HCT116 (cell line): ENCODE data around the gene LRP1. TPM values are rescaled to one million over a fixed set of nuclear protein-coding genes. Genes with fewer than 3 reads are reported as not detected.

Source experiments
- ATAC-seq: fragments of 200-7000 bp; cut with Tn5 transposase; 2 replicates; pipeline ENCODE4 v1.9.1; 2020; ENCODE audit warnings: mild to moderate bottlenecking, moderate library complexity
- BruUV-seq: library from RNA; stranded (reverse); fragments of 400-500 nt; replicated peaks from 2 replicates; lab custom pipeline; 2021; lab: Mats Ljungman, UMichigan
- CTCF ChIA-PET: fragments of 300-600 bp; sonication (Branson Sonifier 250); formaldehyde crosslinking; loops from one replicate; lab custom pipeline; 2021; ENCODE audit warnings: antibody characterized with exemption; lab: Charles Lee
- POLR2A ChIA-PET: fragments of 300-600, 350-600 bp; sonication (Branson Sonifier 250); formaldehyde crosslinking; loops from one replicate; lab custom pipeline; 2021; ENCODE audit warnings: antibody characterized with exemption; lab: Charles Lee
- RAD21 ChIA-PET, 2 experiments: fragments of 300-600 bp; sonication (Branson Sonifier 250); formaldehyde crosslinking; loops; one replicate each; lab custom pipeline; 2023; ENCODE audit warnings: low total read pairs in 2 of 2; ENCODE audit not compliant: uncharacterized antibody in 2 of 2, unreplicated experiment in 2 of 2, low non-redundant PET in 1 of 2; lab: Charles Lee
- DNase-seq: peaks from one replicate; pipeline ENCODE4 v3.0.0-alpha.2; 2010; ENCODE audit warnings: low read depth, low spot score
- H2AFZ ChIP-seq: fragments of 200-600 bp; shearing (Covaris generic), sonication (generic); 2 replicates; pipeline ENCODE4 v1.6.1; 2017; ENCODE audit warnings: low read depth, mixed run types, mixed read lengths, antibody characterized with exemption, low read length; ENCODE audit not compliant: poor library complexity, severe bottlenecking
- H3K27ac ChIP-seq: 2 replicates; pipeline ENCODE4 v1.5.1; 2012; ENCODE audit warnings: low read depth, low read length
- H3K27me3 ChIP-seq: fragments of 200-600 bp; sonication (generic); 2 replicates; pipeline ENCODE4 v1.6.1; 2016; ENCODE audit warnings: mixed run types, low read length, mixed read lengths; ENCODE audit not compliant: insufficient read depth
- H3K36me3 ChIP-seq, 2 experiments: fragments of 200-500 bp in 1 of 2; fragments of 200-600 bp in 1 of 2; sonication (Bioruptor generic) in 1 of 2; sonication (generic) in 1 of 2; 2 replicates each; pipeline versions ENCODE4 v1.5.1 to v1.6.1; 2014 to 2016; ENCODE audit warnings: low read length in 2 of 2, inconsistent platforms in 1 of 2, mixed read lengths in 1 of 2, mixed run types in 1 of 2; ENCODE audit not compliant: insufficient read depth in 2 of 2, control insufficient read depth in 1 of 2
- H3K4me1 ChIP-seq, 2 experiments: fragments of 200-600 bp in 1 of 2; sonication (generic) in 1 of 2; 2 replicates each; pipeline versions ENCODE4 v1.5.1 to v1.6.1; 2012 to 2017; ENCODE audit warnings: low read length in 2 of 2, inconsistent platforms in 1 of 2, mild to moderate bottlenecking in 1 of 2, mixed read lengths in 1 of 2, mixed run types in 1 of 2, moderate library complexity in 1 of 2; ENCODE audit not compliant: insufficient read depth in 2 of 2, control insufficient read depth in 1 of 2
- H3K4me2 ChIP-seq: fragments of 200-600 bp; sonication (generic); 2 replicates; pipeline ENCODE4 v1.6.1; 2017; ENCODE audit warnings: mixed run types, low read length, mixed read lengths
- H3K4me3 ChIP-seq, 2 experiments: fragments of 200-600 bp in 1 of 2; sonication (generic) in 1 of 2; replicated peaks in 1 of 2; 2 replicates each; pipeline ENCODE4 v1.5.1; 2011 to 2016; ENCODE audit warnings: low read length in 2 of 2, control low read depth in 1 of 2, low read depth in 1 of 2, mild to moderate bottlenecking in 1 of 2, mixed read lengths in 1 of 2, mixed run types in 1 of 2
- H3K79me2 ChIP-seq: fragments of 200-600 bp; sonication (generic); 2 replicates; pipeline ENCODE4 v1.6.1; 2017; ENCODE audit warnings: mild to moderate bottlenecking, mixed run types, low read length, moderate library complexity, mixed read lengths; ENCODE audit not compliant: insufficient read depth
- H3K9ac ChIP-seq: fragments of 200-600 bp; sonication (generic); 2 replicates; pipeline ENCODE4 v1.6.1; 2016; ENCODE audit warnings: low read length, mixed read lengths
- H3K9me2 ChIP-seq: fragments of 200-600 bp; sonication (generic), shearing (Covaris generic); 2 replicates; pipeline ENCODE4 v1.6.1; 2017; ENCODE audit warnings: mixed run types, mild to moderate bottlenecking, moderate library complexity; ENCODE audit not compliant: insufficient read depth
- H3K9me3 ChIP-seq, 2 experiments: fragments of 200-500 bp in 1 of 2; fragments of 200-600 bp in 1 of 2; sonication (Bioruptor generic) in 1 of 2; sonication (generic) in 1 of 2; 2 replicates each; pipeline ENCODE4 v1.6.1; 2014 to 2017; ENCODE audit warnings: low read length in 2 of 2, mixed read lengths in 2 of 2, inconsistent platforms in 1 of 2, low read depth in 1 of 2, mild to moderate bottlenecking in 1 of 2, mixed run types in 1 of 2, moderate library complexity in 1 of 2; ENCODE audit not compliant: control insufficient read depth in 1 of 2, insufficient read depth in 1 of 2
- H4K20me1 ChIP-seq: fragments of 200-600 bp; sonication (generic), shearing (Covaris generic); 2 replicates; pipeline ENCODE4 v1.6.1; 2017; ENCODE audit warnings: mixed run types, mild to moderate bottlenecking, moderate library complexity; ENCODE audit not compliant: insufficient read depth
- ATF3 ChIP-seq: IDR thresholded peaks from 2 replicates; pipeline ENCODE4 v1.6.1; 2012
- POLR2AphosphoS5 ChIP-seq: IDR thresholded peaks from 2 replicates; pipeline ENCODE4 v1.6.1; 2011; ENCODE audit warnings: mild to moderate bottlenecking, low read depth, low read length, moderate library complexity
- REST ChIP-seq: IDR thresholded peaks from 2 replicates; pipeline ENCODE4 v1.6.1; 2012; ENCODE audit warnings: low read depth
- SP1 ChIP-seq: IDR thresholded peaks from 2 replicates; pipeline ENCODE4 v1.6.1; 2012; ENCODE audit warnings: low read depth
- ZBTB33 ChIP-seq: IDR thresholded peaks from 2 replicates; pipeline ENCODE4 v1.6.1; 2011; ENCODE audit warnings: mild to moderate bottlenecking, low read length, moderate library complexity; ENCODE audit not compliant: insufficient replicate concordance; ENCODE audit errors: extremely low read depth
- intact Hi-C: fragments of 100-400 bp; cut with micrococcal nuclease; formaldehyde crosslinking; loops from 2 replicates; pipeline ENCODE4 v1.10.0; 2022
- total RNA-seq: library from RNA; stranded (reverse); gene quantifications from one replicate; pipeline ENCODE4 v1.2.1, GENCODE V29; 2021; ENCODE audit not compliant: unreplicated experiment

LRP1 gene
- total RNA-seq, 1 experiment from 2014 or later: 12.0 TPM

DNA sequence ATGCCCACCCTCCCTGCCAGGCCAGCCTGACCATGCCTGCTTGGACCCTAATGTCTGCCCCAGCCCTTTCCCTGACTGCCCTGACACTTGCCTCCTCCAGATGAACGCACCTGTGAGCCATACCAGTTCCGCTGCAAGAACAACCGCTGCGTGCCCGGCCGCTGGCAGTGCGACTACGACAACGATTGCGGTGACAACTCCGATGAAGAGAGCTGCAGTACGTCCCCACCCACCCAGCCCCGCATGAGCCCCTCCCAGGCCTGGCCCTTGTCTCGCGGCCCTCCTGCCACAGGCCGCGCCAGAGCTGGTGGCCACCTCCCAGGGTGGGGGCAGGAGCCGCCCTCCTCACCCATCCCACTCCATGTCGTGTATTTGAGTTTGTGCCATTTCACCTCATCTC is 74.0 kb downstream of the LRP1 start:
- POLR2A ChIA-PET: no interaction called here
- Histone ChIP-seq H3K27ac (no peak overlapping the region), H3K9me3 (no peaks in the 10 kb centered on the region), H3K4me1 (no peaks in the 10 kb centered on the region), H3K4me3 (no peak overlapping the region), H3K36me3 (no peaks in the 10 kb centered on the region; a peak in 1 of 4 replicates), H4K20me1 (no peaks in the 10 kb centered on the region), H3K9me2 (no peaks in the 10 kb centered on the region), H3K79me2 (no peaks in the 10 kb centered on the region), H2AFZ (no peak overlapping the region), H3K27me3 (no peaks in the 10 kb centered on the region)
- CTCF ChIA-PET: no interaction called here
- intact Hi-C loops: no loop called here
- no peak for ATAC-seq
- no peak for DNase-seq
- no peak for TF ChIP-seq REST
- TF ChIP-seq POLR2AphosphoS5: no peak
- TF ChIP-seq ATF3: no peak
- no peak for TF ChIP-seq SP1
- no peak for TF ChIP-seq ZBTB33
- TF ChIP-seq, all 23 proteins: peak for 0
- H3K4me2 ChIP-seq: no peak overlapping the region
- RAD21 ChIA-PET: no interaction called here
- H3K9ac ChIP-seq: no peak overlapping the region
- BruUV-seq: no TSS peak
